Endothelial cell (in vitro differentiated cells): ENCODE results near the gene DNAH9. TPM values are rescaled to one million over a fixed set of nuclear protein-coding genes. Genes with fewer than 3 reads are reported as not detected.

ENCODE experiments used
- DNase-seq: peaks from one replicate; pipeline ENCODE4 v3.0.0; 2021; ENCODE audit warnings: low spot score
- H3K27ac Mint-ChIP-seq: one replicate; pipeline ENCODE4 v1.8.0; 2021; ENCODE audit warnings: mixed read lengths, inconsistent platforms; ENCODE audit not compliant: unreplicated experiment
- H3K27me3 Mint-ChIP-seq: one replicate; pipeline ENCODE4 v1.8.0; 2021; ENCODE audit warnings: mild to moderate bottlenecking, moderate library complexity, mixed read lengths, inconsistent platforms; ENCODE audit not compliant: unreplicated experiment
- H3K36me3 Mint-ChIP-seq: one replicate; pipeline ENCODE4 v1.8.0; 2021; ENCODE audit warnings: mild to moderate bottlenecking, low read depth, mixed read lengths, inconsistent platforms; ENCODE audit not compliant: unreplicated experiment
- H3K4me1 Mint-ChIP-seq: one replicate; pipeline ENCODE4 v1.8.0; 2021; ENCODE audit warnings: mild to moderate bottlenecking, mixed read lengths, inconsistent platforms; ENCODE audit not compliant: unreplicated experiment
- H3K4me3 Mint-ChIP-seq: one replicate; pipeline ENCODE4 v1.8.0; 2021; ENCODE audit warnings: mild to moderate bottlenecking, mixed read lengths, inconsistent platforms; ENCODE audit not compliant: unreplicated experiment
- H3K9me3 Mint-ChIP-seq: one replicate; pipeline ENCODE4 v1.8.0; 2021; ENCODE audit warnings: mixed read lengths, inconsistent platforms; ENCODE audit not compliant: unreplicated experiment
- CTCF ChIP-seq: fragments of 200-600 bp; sonication (generic); IDR thresholded peaks from one replicate; pipeline ENCODE4 v1.5.0; 2021; ENCODE audit warnings: antibody characterized with exemption; ENCODE audit not compliant: unreplicated experiment
- total RNA-seq: library from RNA; stranded (reverse); fragmentation: NEBNext Ultra II Directional; extraction: Animal tissue kit (Norgen Biotek cat#: 25700); gene quantifications from one replicate; pipeline ENCODE4 v1.2.1, GENCODE V29; 2021; ENCODE audit not compliant: unreplicated experiment

The DNAH9 gene
- total RNA-seq, 1 donor from 2014 or later: not detected

- Mint-ChIP-seq H3K27ac (no peak overlapping the region), H3K9me3 (peaks cover 26% of the 10 kb centered on the region), H3K4me1 (no peaks in the 10 kb centered on the region), H3K4me3 (no peak overlapping the region), H3K27me3 (peaks cover 4% of the 10 kb centered on the region), H3K36me3 (peaks cover 12% of the 10 kb centered on the region)
- DNase-seq: no peak
- TF ChIP-seq CTCF: no peak
Observed at GRCh38 chr17:11899537-11899942, 301.3 kb downstream of the DNAH9 start.

GRCh38 chr17:11900041-11900476, 301.8 kb downstream of the DNAH9 start:
- DNase-seq: no peak
- Mint-ChIP-seq H3K4me1 (no peaks in the 10 kb centered on the region), H3K4me3 (no peak overlapping the region), H3K36me3 (peaks cover 12% of the 10 kb centered on the region), H3K27ac (no peak overlapping the region), H3K27me3 (peaks cover 4% of the 10 kb centered on the region), H3K9me3 (peaks cover 26% of the 10 kb centered on the region)
- no peak for TF ChIP-seq CTCF

GRCh38 chr17:11900655-11901054, 302.4 kb downstream of the DNAH9 start:
- no peak for DNase-seq
- Mint-ChIP-seq H3K9me3 (peaks cover 26% of the 10 kb centered on the region), H3K4me3 (peak overlapping the region; percentile 16), H3K36me3 (peaks cover 12% of the 10 kb centered on the region), H3K27ac (no peak overlapping the region), H3K4me1 (no peaks in the 10 kb centered on the region), H3K27me3 (peaks cover 4% of the 10 kb centered on the region)
- TF ChIP-seq CTCF: no peak

- no peak overlapping the region for H3K27ac Mint-ChIP-seq
- DNase-seq: no peak
- peaks cover 4% of the 10 kb centered on the region for H3K27me3 Mint-ChIP-seq
- H3K9me3 Mint-ChIP-seq: peaks cover 30% of the 10 kb centered on the region
- no peaks in the 10 kb centered on the region for H3K4me1 Mint-ChIP-seq
- H3K4me3 Mint-ChIP-seq: no peak overlapping the region
- peaks cover 12% of the 10 kb centered on the region for H3K36me3 Mint-ChIP-seq
- no peak for TF ChIP-seq CTCF
Observed at GRCh38 chr17:11901931-11902330, 303.7 kb downstream of the DNAH9 start.

GRCh38 chr17:11908711-11909146, 310.5 kb downstream of the DNAH9 start:
- peaks cover 15% of the 10 kb centered on the region for H3K9me3 Mint-ChIP-seq
- no peaks in the 10 kb centered on the region for H3K4me1 Mint-ChIP-seq
- no peaks in the 10 kb centered on the region for H3K36me3 Mint-ChIP-seq
- no peak for DNase-seq
- no peak for TF ChIP-seq CTCF
- H3K27ac Mint-ChIP-seq: no peak overlapping the region
- H3K27me3 Mint-ChIP-seq: no peaks in the 10 kb centered on the region
- H3K4me3 Mint-ChIP-seq: no peak overlapping the region
